Measurements from ENCODE around the gene NFATC1.

The NFATC1 gene

DNA sequence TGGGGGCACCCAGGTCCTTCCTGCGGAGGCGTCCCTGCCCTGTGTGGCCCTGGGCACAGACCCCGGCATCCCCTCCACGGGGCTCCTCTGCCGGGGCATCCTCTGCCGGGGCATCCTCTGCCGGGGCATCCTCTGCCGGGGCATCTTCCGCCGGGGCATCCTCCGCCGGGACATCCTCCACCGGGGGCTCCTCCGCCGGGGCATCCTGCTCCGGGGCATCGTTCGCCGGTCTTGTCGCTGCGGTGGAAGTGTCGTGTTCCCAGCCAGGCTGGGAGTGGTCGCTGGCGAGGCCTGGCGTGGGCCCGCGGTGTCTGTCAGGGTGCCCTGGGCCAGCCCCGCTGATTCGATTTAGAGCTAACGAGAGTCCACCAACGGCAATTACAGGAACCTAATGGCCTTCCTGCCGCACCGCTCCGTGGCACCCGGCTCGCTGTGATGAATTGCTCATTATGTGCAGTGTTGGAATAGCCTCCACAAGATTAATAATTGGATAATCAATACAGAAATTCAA, 115.1 kb downstream of the NFATC1 start:
- POLR2A ChIA-PET: no interaction called here
- DNase-seq (ENCODE audit: extremely low spot score): no peak
- CTCF ChIA-PET: interaction anchor here (1.4 kb wide), 1 partner anchor 13 kb away, joined by 3 read pairs; no protein-coding TSS in a partner anchor
- TF ChIP-seq, protein P1, sequence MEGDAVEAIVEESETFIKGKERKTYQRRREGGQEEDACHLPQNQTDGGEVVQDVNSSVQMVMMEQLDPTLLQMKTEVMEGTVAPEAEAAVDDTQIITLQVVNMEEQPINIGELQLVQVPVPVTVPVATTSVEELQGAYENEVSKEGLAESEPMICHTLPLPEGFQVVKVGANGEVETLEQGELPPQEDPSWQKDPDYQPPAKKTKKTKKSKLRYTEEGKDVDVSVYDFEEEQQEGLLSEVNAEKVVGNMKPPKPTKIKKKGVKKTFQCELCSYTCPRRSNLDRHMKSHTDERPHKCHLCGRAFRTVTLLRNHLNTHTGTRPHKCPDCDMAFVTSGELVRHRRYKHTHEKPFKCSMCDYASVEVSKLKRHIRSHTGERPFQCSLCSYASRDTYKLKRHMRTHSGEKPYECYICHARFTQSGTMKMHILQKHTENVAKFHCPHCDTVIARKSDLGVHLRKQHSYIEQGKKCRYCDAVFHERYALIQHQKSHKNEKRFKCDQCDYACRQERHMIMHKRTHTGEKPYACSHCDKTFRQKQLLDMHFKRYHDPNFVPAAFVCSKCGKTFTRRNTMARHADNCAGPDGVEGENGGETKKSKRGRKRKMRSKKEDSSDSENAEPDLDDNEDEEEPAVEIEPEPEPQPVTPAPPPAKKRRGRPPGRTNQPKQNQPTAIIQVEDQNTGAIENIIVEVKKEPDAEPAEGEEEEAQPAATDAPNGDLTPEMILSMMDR (IDR thresholded peaks at IDR 0.05; ENCODE audit: control extremely low read depth, extremely low read depth, low read depth, missing control alignments): no peak

DNA sequence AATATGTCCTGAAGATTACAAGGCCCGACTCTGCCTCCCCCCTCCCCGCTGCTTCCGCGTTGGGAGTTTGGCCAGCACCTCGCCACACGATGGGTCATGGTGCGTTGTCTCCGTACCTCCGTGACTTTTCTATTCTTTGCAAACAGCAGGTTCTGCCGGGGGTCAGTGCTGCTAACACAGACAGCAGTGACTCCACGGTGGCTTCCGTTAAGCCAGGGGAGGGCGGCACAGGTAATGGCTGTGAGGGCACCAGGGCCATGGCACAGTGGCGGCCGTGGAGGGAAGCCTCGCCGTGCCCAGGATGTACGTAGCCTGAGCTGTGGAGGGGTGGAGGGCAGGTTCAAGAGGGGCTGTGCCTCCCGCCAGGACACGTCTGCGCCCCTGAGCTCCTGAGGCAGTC, 115.5 kb downstream of the NFATC1 start:
- CTCF ChIA-PET: interaction anchor here (1.4 kb wide), 1 partner anchor 12 kb away, joined by 3 read pairs; no protein-coding TSS in a partner anchor
- TF ChIP-seq, protein P1 (IDR thresholded peaks at IDR 0.05; ENCODE audit: control extremely low read depth, extremely low read depth, low read depth, missing control alignments): no peak
- POLR2A ChIA-PET: no interaction called here
- DNase-seq (ENCODE audit: extremely low spot score): no peak

DNA sequence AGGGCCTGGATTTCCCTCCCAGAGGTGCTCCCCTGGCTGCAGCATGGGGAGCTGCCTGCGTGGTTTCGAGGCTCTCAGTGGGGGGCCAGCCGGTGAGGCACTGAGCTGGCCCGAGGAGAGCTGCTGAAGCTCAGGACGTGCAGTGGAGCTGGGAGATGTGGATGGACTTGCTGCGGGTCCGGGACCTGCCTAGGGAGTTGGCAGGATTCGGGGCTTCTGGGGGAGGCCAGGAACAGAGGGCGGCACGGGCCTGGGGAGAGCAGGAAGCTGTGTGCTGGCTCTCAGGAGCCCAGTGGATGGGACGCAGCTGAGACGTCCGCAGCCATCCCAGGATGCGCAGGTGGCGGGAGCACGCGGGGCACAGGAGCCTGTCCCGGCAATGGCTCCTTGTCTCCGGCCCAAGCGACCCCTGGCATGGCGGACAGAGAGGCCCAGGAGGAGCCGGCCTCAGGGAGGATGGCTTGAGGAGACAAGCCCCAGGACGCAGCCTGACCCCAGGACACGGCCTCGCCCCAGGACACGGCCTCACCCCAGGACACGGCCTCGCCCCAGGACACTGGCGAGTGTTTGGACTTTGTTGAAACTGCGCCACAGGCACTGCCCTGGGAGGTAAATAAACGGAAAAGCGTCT, 116.1 kb downstream of the NFATC1 start:
- CTCF ChIA-PET: interaction anchor here (1.4 kb wide), 1 partner anchor 12 kb away, joined by 3 read pairs; no protein-coding TSS in a partner anchor
- POLR2A ChIA-PET: no interaction called here
- TF ChIP-seq, protein P1 (IDR thresholded peaks at IDR 0.05; ENCODE audit: control extremely low read depth, extremely low read depth, low read depth, missing control alignments): no peak
- no peak for DNase-seq (ENCODE audit: extremely low spot score)

DNA sequence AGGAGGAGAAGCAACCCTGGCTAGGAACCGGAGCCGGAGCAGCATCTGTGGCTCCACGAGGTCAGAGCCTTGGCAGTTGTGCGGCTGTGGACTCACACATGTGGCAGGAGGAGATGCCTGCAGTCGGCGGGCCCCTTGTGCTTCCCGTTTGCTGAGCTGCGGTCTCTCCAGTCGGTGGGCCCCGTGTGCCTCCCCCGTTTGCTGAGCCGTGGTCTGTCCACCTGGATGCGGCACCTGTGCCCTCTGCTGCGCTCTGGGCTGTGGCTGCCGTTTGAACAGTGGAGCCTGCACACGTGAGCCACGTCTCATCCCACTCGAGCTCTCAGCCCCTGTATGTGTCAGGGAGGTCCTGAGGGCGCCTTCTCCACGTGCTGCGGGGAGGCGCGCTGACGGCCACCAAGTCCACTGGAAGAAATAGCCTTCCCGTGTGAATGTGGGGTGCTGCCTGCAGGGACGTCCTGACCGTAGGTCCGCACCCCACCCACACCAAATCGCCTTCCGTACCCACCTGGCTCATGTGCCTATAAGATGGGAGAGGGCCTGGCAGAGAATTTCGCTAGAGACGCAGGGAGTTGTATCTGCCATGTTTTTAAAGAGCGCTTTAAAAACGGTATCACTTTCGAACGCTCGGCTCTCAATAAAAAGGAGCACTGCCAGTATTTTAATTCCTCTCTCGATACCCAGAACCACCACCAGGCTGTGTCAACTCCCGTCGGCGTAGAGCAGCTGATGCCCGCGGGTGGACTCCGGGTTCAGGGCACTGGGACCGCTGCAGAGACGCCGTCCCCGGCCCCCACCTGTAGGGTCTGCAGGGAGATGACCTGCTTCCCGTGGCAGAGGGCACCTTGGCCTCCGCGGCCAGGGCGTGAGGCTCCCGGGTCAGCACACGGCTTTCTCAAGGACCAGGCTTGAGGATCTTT, 117.0 kb downstream of the NFATC1 start:
- ChIA-PET POLR2A (no interaction called here), CTCF (no interaction called here)
- DNase-seq (ENCODE audit: extremely low spot score): no peak
- TF ChIP-seq, protein P1 (IDR thresholded peaks at IDR 0.05; ENCODE audit: control extremely low read depth, extremely low read depth, low read depth, missing control alignments): no peak

DNA sequence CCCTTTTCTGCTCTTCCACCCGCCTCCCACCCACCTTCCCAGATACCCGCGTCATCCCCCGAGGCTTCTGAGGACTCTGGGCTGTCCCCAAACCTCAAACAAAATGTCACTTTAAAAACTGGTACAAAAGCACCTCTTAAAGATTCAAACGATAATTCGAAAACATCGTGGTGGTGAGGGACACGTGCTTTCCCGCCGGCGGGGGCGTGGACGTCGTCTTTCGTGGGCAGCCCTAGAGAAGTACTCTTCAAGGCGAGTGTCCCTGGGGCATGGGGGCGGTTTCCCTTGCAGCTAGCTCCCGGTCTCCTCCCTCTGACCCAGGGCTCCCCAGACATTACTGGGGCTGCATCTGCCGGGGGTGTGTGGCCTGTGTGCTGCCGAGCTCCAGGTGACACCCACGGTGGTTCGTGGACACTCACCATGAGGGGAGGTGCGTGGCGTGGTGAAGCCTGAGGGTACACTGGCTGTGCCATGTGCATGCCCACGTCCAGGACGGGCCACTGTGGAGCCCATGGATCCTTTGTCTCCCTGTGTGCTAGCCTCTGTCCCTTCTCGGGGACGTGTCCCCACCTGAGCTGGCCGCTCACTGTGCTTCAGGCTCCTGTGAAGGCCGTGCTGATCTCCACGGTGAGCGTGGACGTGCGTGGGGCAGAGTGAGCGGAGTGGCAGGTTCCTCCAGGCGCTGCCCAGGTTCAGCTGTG, 117.8 kb downstream of the NFATC1 start:
- CTCF ChIA-PET: no interaction called here
- TF ChIP-seq, protein P1 (IDR thresholded peaks at IDR 0.05; ENCODE audit: control extremely low read depth, extremely low read depth, low read depth, missing control alignments): no peak
- DNase-seq (ENCODE audit: extremely low spot score): no peak
- POLR2A ChIA-PET: no interaction called here

DNA sequence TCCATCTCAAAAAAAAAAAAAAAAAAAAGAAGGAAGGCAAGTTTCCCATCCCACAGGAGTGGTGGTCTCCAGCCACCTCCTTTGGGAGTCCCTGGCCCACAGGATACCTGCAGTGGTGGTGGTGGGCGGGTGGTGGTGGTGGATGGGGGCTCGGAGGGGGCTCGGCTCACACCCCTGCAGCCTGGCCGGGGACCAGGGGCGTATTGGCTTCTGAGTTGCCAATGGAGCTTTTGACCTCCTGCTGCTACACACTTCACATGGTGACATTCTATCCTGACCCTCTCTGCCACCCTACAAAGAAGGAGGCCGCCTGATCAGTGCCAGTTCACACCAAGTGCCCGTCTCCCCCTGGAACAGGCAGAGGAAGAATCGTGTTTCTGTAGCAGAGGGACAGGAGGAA, 119.6 kb downstream of the NFATC1 start:
- ChIA-PET CTCF (interaction anchor here (0.6 kb wide), 1 partner anchor 58 kb away, joined by 3 read pairs; no protein-coding TSS in a partner anchor), POLR2A (no interaction called here)
- no peak for DNase-seq (ENCODE audit: extremely low spot score)

More for the DNA sequence above, 119.6 kb downstream of the NFATC1 start:
- TF ChIP-seq, protein P1 (IDR thresholded peaks at IDR 0.05; ENCODE audit: control extremely low read depth, extremely low read depth, low read depth, missing control alignments): no peak

All from GM10248 (cell line).